B cell (primary cell): ENCODE data around the gene TNKS1BP1. TPM values are rescaled to one million over a fixed set of nuclear protein-coding genes. Genes with fewer than 3 reads are reported as not detected.

ENCODE experiments used
- ATAC-seq: fragments of 200-7000 bp; cut with Tn5 transposase; one replicate; pipeline ENCODE4 v1.10.0; 2021; ENCODE audit warnings: low read depth, mild to moderate bottlenecking, moderate number of reproducible peaks, moderate library complexity
- CTCF ChIA-PET: fragments of 350-600 bp; sonication (Branson Sonifier 250); formaldehyde crosslinking; loops from one replicate; lab custom pipeline; 2021; ENCODE audit warnings: antibody characterized with exemption, inconsistent platforms; lab: Charles Lee
- POLR2A ChIA-PET: fragments of 350-600 bp; sonication (Branson Sonifier 250); formaldehyde crosslinking; loops from one replicate; lab custom pipeline; 2021; ENCODE audit warnings: antibody characterized with exemption; lab: Charles Lee
- DNase-seq: peaks from one replicate; pipeline ENCODE4 v3.0.0; 2013
- H2AFZ ChIP-seq: 2 replicates; pipeline ENCODE4 v1.6.1; 2012; ENCODE audit warnings: mild to moderate bottlenecking, low read depth, low read length; ENCODE audit not compliant: insufficient read depth, poor library complexity, severe bottlenecking
- H3K27ac ChIP-seq, 2 donors: 1 replicate in 1 of 2; 2 replicates in 1 of 2; pipeline ENCODE4 v1.5.1; 2012 to 2013; ENCODE audit warnings: low read length in 2 of 2, mild to moderate bottlenecking in 2 of 2, moderate library complexity in 1 of 2
- H3K27me3 ChIP-seq, 4 experiments: fragments of 200-600 bp in 1 of 4; sonication (generic) in 1 of 4; replicated peaks in 1 of 4; 1 replicate in 2 of 4; 2 replicates in 2 of 4; pipeline versions ENCODE4 v1.6.1 to v1.7.0; 2013 to 2016; ENCODE audit warnings: low read length in 3 of 4, mild to moderate bottlenecking in 2 of 4, mixed read lengths in 1 of 4, moderate library complexity in 1 of 4; ENCODE audit not compliant: insufficient read depth in 4 of 4, control insufficient read depth in 3 of 4; ENCODE audit errors: control extremely low read depth in 1 of 4
- H3K36me3 ChIP-seq, 2 experiments: replicated peaks in 1 of 2; 1 replicate in 1 of 2; 2 replicates in 1 of 2; pipeline versions ENCODE4 v1.6.1 to v1.7.1; 2013; ENCODE audit warnings: low read length in 1 of 2; ENCODE audit not compliant: insufficient read depth in 2 of 2, control insufficient read depth in 1 of 2; ENCODE audit errors: control extremely low read depth in 1 of 2, extremely low read depth in 1 of 2
- H3K4me1 ChIP-seq, 2 donors: fragments of 200-600 bp in 1 of 2; sonication (generic) in 1 of 2; 1 replicate in 1 of 2; 2 replicates in 1 of 2; pipeline versions ENCODE4 v1.5.1 to v1.6.1; 2013 to 2017; ENCODE audit warnings: low read length in 2 of 2; ENCODE audit not compliant: control insufficient read depth in 2 of 2, insufficient read depth in 2 of 2
- H3K4me2 ChIP-seq: replicated peaks from 2 replicates; pipeline ENCODE3; 2012; ENCODE audit warnings: mild to moderate bottlenecking, low read depth, low read length; ENCODE audit not compliant: poor library complexity, severe bottlenecking
- H3K4me3 ChIP-seq, 5 experiments: fragments of 200-600 bp in 1 of 5; sonication (generic) in 1 of 5; 1 replicate in 3 of 5; 2 replicates in 2 of 5; pipeline versions ENCODE4 v1.5.1 to v1.7.0; 2011 to 2016; ENCODE audit warnings: low read length in 4 of 5, mild to moderate bottlenecking in 4 of 5, low read depth in 2 of 5, control low read depth in 1 of 5, moderate library complexity in 1 of 5; ENCODE audit not compliant: insufficient read depth in 1 of 5; ENCODE audit errors: control extremely low read depth in 1 of 5, extremely low read depth in 1 of 5
- H3K79me2 ChIP-seq: fragments of 200-600 bp; sonication (generic); one replicate; pipeline ENCODE4 v1.6.0; 2016; ENCODE audit warnings: low read length; ENCODE audit not compliant: control insufficient read depth, insufficient read depth
- H3K9ac ChIP-seq: fragments of 200-600 bp; sonication (generic); 2 replicates; pipeline ENCODE4 v1.6.1; 2017; ENCODE audit warnings: mild to moderate bottlenecking, low read length, moderate library complexity
- H3K9me3 ChIP-seq, 3 donors: one replicate each; pipeline versions ENCODE4 v1.6.1 to v1.7.1; 2013; ENCODE audit warnings: low read length in 2 of 3; ENCODE audit not compliant: control insufficient read depth in 2 of 3, insufficient read depth in 1 of 3; ENCODE audit errors: control extremely low read depth in 1 of 3
- H4K20me1 ChIP-seq: 2 replicates; pipeline ENCODE4 v1.6.0; 2012; ENCODE audit warnings: mild to moderate bottlenecking, low read length; ENCODE audit not compliant: insufficient read depth, control insufficient read depth, poor library complexity, severe bottlenecking
- H3K27ac Mint-ChIP-seq: one replicate; pipeline ENCODE4 v1.8.0; 2021; ENCODE audit warnings: mixed read lengths
- H3K27me3 Mint-ChIP-seq: one replicate; pipeline ENCODE4 v1.8.0; 2021; ENCODE audit warnings: mixed read lengths
- H3K4me1 Mint-ChIP-seq: one replicate; pipeline ENCODE4 v1.8.0; 2021; ENCODE audit warnings: mixed read lengths
- H3K4me3 Mint-ChIP-seq: one replicate; pipeline ENCODE4 v1.8.0; 2021; ENCODE audit warnings: mixed read lengths
- H3K9me3 Mint-ChIP-seq: one replicate; pipeline ENCODE4 v1.8.0; 2022; ENCODE audit warnings: mixed read lengths; ENCODE audit not compliant: insufficient read depth
- CTCF ChIP-seq: fragments of 200-600 bp; IDR thresholded peaks from one replicate; pipeline ENCODE4 v1.8.0; 2022; ENCODE audit warnings: antibody characterized with exemption, mild to moderate bottlenecking
- EZH2 ChIP-seq: IDR thresholded peaks from 2 replicates; pipeline ENCODE4 v1.6.1; 2012; ENCODE audit warnings: borderline replicate concordance, low read depth, mild to moderate bottlenecking, moderate library complexity, low read length; ENCODE audit not compliant: insufficient read depth, poor library complexity, severe bottlenecking
- WGBS: methylation state at CpG from one replicate; pipeline ENCODE4 v1.1.5; 2013; ENCODE audit warnings: missing lambda C conversion rate; ENCODE audit not compliant: insufficient coverage; 5-methylcytosine and 5-hydroxymethylcytosine counted together
- intact Hi-C: fragments of 100-400 bp; cut with micrococcal nuclease; formaldehyde crosslinking; loops from one replicate; pipeline ENCODE4 v1.10.0; 2022
- polyA plus RNA-seq: library from polyadenylated mRNA; depleted of rRNA; stranded (reverse); fragments of >200 nt; gene quantifications from 2 replicates; pipeline ENCODE4 v1.2.3, GENCODE V29; 2012
- total RNA-seq, 2 donors: library from RNA; stranded (reverse); fragments of 120-200 nt in 1 of 2; gene quantifications; 1 replicate in 1 of 2; 2 replicates in 1 of 2; pipeline versions ENCODE4 v1.2.3 to v1.2.4, GENCODE V29; 2013 to 2022

TNKS1BP1 gene
- total and polyA plus RNA-seq, 2 donors (not counting 1 experiment from before 2014, with no cell fraction given): 2.2 to 12.2 TPM

- no peak overlapping the region for H3K27ac Mint-ChIP-seq
- peaks cover 17% of the 10 kb centered on the region for H3K27me3 Mint-ChIP-seq
- POLR2A ChIA-PET: no interaction called here
- no peaks in the 10 kb centered on the region for H3K79me2 ChIP-seq
- DNase-seq (no peak), ATAC-seq (no peak)
- H3K4me1 Mint-ChIP-seq: no peaks in the 10 kb centered on the region
- no peak overlapping the region for H3K4me2 ChIP-seq
- no peak overlapping the region for H3K9ac ChIP-seq
- H3K4me3 Mint-ChIP-seq: no peak overlapping the region
- no peaks in the 10 kb centered on the region for H3K27me3 ChIP-seq
- CTCF ChIA-PET: interaction anchor here (1.9 kb wide), 1 partner anchor 14 kb away, joined by 5 read pairs; no protein-coding TSS in a partner anchor
- H3K9me3 Mint-ChIP-seq: peaks cover 9% of the 10 kb centered on the region
- 87% methylated on average over 6 of the region's 7 CpGs for WGBS
- TF ChIP-seq CTCF: no peak
- H3K36me3 ChIP-seq: no peaks in the 10 kb centered on the region
- H2AFZ ChIP-seq: no peak overlapping the region
- peaks cover 2 to 11% (median 8%) of the 10 kb centered on the region in 3 donors for H3K9me3 ChIP-seq
- intact Hi-C loops: no loop called here
- H3K4me3 ChIP-seq: no peak overlapping the region
- no peaks in the 10 kb centered on the region for H3K4me1 ChIP-seq
- H3K27ac ChIP-seq: no peak overlapping the region
- H4K20me1 ChIP-seq: no peaks in the 10 kb centered on the region
Observed at GRCh38 chr11:57263351-57263750, 61.4 kb downstream of the TNKS1BP1 start.

- Histone ChIP-seq H3K9ac (no peak overlapping the region), H3K4me2 (no peak overlapping the region), H2AFZ (no peak overlapping the region), H4K20me1 (no peaks in the 10 kb centered on the region), H3K27ac (no peak overlapping the region), H3K9me3 (peaks cover 2 to 11% (median 8%) of the 10 kb centered on the region in 3 donors), H3K4me1 (no peaks in the 10 kb centered on the region), H3K4me3 (no peak overlapping the region), H3K36me3 (no peaks in the 10 kb centered on the region), H3K27me3 (no peaks in the 10 kb centered on the region), H3K79me2 (no peaks in the 10 kb centered on the region)
- ATAC-seq (no peak), DNase-seq (no peak)
- intact Hi-C loops: no loop called here
- POLR2A ChIA-PET: no interaction called here
- Mint-ChIP-seq H3K9me3 (peaks cover 8% of the 10 kb centered on the region), H3K27ac (no peak overlapping the region), H3K4me3 (no peak overlapping the region), H3K4me1 (no peaks in the 10 kb centered on the region), H3K27me3 (peaks cover 19% of the 10 kb centered on the region)
- CTCF ChIA-PET: no interaction called here
- WGBS: no CpG with 5 or more reads among the region's 4 CpGs
- TF ChIP-seq EZH2 (no peak), CTCF (no peak)
Observed at GRCh38 chr11:57262157-57262556, 62.6 kb downstream of the TNKS1BP1 start.
